Activated CD8-positive, alpha-beta memory T cell treated with anti-CD3 and anti-CD28 coated beads, Interleukin-2, amount 10 ng/mL, durations not matched to agents 7 days and 5 days (primary cell): ENCODE measurements around the gene CAPN10. TPM values are rescaled to one million over a fixed set of nuclear protein-coding genes. Genes with fewer than 3 reads are reported as not detected.

ENCODE experiments used
- ATAC-seq: fragments of 150-1000 bp; cut with Tn5 transposase; one replicate; pipeline ENCODE4 v1.10.0; 2021; ENCODE audit warnings: moderate library complexity
- CTCF ChIA-PET: fragments of 350-600 bp; sonication (Branson Sonifier 250); formaldehyde crosslinking; loops from one replicate; lab custom pipeline; 2021; ENCODE audit warnings: antibody characterized with exemption; lab: Charles Lee
- DNase-seq: peaks from one replicate; pipeline ENCODE4 v3.0.0-alpha.2; 2020
- H3K27ac Mint-ChIP-seq: one replicate; pipeline ENCODE4 v1.8.0; 2021; ENCODE audit warnings: mild to moderate bottlenecking, mixed read lengths
- H3K27me3 Mint-ChIP-seq: one replicate; pipeline ENCODE4 v1.8.0; 2021; ENCODE audit warnings: mixed read lengths
- H3K36me3 Mint-ChIP-seq: one replicate; pipeline ENCODE4 v1.8.0; 2021; ENCODE audit warnings: mild to moderate bottlenecking, mixed read lengths
- H3K4me1 Mint-ChIP-seq: one replicate; pipeline ENCODE4 v1.8.0; 2021; ENCODE audit warnings: mixed read lengths
- H3K4me3 Mint-ChIP-seq: one replicate; pipeline ENCODE4 v1.8.0; 2021; ENCODE audit warnings: mild to moderate bottlenecking, moderate library complexity, mixed read lengths
- H3K9me3 Mint-ChIP-seq: one replicate; pipeline ENCODE4 v1.8.0; 2022; ENCODE audit warnings: low read depth, mixed read lengths
- total RNA-seq, 2 experiments: library from RNA; stranded (reverse); gene quantifications; one replicate each; pipeline ENCODE4 v1.2.3, GENCODE V29; 2021

CAPN10 gene
- total RNA-seq, 2 experiments from 2014 or later, result 54.0 to 75.8 TPM

DNA sequence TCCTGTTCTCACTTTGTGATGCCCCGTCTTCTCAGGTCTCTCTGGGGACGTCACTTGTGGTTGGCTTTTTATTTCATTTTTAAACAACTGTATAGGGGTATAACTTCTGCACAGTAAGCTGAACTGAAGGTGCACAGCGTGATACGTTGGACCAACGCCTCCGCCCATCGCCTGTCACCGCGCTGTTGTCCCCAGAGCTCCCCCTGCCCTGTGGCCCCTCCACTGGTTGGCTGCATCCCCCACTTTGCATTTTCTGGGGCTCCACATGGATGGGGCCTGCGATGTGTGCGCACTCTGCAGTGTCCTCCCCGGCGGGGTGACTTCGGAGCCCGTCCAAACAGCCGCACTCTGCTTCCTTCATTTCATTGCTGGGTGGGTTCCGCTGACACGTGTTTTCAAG is 53.0 kb downstream of the CAPN10 start:
- Mint-ChIP-seq H3K9me3 (peaks cover 2% of the 10 kb centered on the region), H3K4me3 (no peak overlapping the region), H3K27ac (no peak overlapping the region), H3K27me3 (no peaks in the 10 kb centered on the region), H3K36me3 (peaks cover 8% of the 10 kb centered on the region), H3K4me1 (no peaks in the 10 kb centered on the region)
- no peak for ATAC-seq
- no peak for DNase-seq
- CTCF ChIA-PET, result no interaction called here

DNA sequence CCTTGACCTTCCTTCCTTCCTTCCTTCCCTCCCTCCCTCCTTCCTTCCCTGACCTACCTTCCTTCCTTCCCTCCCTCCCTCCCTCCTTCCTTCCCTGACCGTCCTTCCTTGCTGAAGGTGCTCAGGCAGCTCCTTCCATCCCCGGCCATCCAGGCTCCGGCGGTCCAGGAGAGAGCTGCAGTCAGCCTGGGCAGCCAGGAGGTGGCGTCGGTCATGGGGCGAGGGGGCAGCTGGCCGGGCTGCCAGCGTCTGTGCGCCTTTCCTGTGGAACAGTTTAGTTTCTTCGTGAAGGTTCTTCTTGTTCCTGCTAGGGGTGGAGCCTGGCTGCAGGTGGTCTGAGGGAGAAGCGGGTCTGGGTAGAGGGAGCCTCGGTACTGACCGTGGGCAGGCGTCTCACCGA is 54.4 kb downstream of the CAPN10 start:
- ATAC-seq, result no peak
- peaks cover 5% of the 10 kb centered on the region for H3K4me1 Mint-ChIP-seq
- no peak for DNase-seq
- H3K9me3 Mint-ChIP-seq, result no peaks in the 10 kb centered on the region
- H3K36me3 Mint-ChIP-seq, result peaks cover 3% of the 10 kb centered on the region
- no peak overlapping the region for H3K27ac Mint-ChIP-seq
- no peaks in the 10 kb centered on the region for H3K27me3 Mint-ChIP-seq
- no peak overlapping the region for H3K4me3 Mint-ChIP-seq
- CTCF ChIA-PET, result no interaction called here

DNA sequence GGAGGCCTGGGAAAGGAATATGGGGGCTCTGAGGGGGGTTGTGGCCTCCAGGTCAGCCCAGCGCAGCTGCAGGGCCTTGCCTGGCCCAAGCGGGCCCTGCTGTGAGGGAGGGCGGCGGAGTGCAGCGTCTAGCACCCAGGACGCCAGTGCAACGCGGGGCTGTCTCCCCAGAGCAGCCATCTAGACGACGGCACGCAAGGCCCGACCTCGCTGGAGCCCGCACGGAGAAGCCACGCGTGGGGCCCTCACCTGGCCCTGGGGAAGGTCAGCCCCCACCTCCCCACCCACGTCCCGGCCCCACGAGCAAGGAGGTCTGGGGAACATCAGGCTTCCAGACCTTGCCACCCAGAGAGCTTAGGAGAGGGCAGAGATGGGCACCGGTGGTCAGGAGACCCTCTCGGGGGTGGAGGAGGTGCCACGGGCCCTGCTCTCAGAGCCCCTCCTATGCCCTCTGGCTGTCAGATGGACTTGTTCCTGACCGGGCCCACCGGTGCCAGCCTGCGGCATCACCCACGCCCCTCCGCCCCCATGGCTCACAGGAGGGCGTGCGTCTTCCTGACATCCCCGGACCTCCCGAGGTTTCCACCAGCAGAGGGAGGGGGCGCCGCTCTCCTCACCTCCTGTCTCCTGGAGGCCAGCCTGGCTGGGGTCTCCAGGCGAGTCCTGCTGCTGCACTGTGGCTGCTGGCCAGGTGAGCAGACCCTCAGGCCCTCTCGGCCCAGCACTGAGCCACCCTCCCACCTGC is 55.7 kb downstream of the CAPN10 start:
- ATAC-seq, result no peak
- Mint-ChIP-seq H3K27me3 (no peaks in the 10 kb centered on the region), H3K4me3 (no peak overlapping the region), H3K9me3 (no peaks in the 10 kb centered on the region), H3K27ac (no peak overlapping the region), H3K4me1 (peaks cover 10% of the 10 kb centered on the region), H3K36me3 (peaks cover 3% of the 10 kb centered on the region)
- peak; percentile 30 for DNase-seq
- CTCF ChIA-PET, result no interaction called here

DNA sequence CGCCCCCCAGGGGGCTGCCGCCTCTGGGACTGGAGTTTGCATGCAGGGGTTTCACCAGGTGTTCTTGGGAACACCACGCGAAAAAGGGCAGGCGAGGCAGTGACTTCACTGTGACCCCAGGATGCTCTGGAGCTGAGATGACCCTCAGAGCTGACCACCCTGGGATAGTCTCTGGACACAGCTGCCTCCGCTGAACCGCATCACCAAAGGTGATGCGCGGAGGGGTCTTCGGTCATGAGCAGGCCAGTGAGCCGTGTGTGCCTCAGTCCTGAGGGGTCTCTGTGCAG is 56.2 kb downstream of the CAPN10 start:
- CTCF ChIA-PET, result no interaction called here
- no peak overlapping the region for H3K4me3 Mint-ChIP-seq
- H3K36me3 Mint-ChIP-seq, result peaks cover 3% of the 10 kb centered on the region
- peaks cover 3% of the 10 kb centered on the region for H3K27me3 Mint-ChIP-seq
- H3K4me1 Mint-ChIP-seq, result peaks cover 10% of the 10 kb centered on the region
- no peak for ATAC-seq
- H3K9me3 Mint-ChIP-seq, result no peaks in the 10 kb centered on the region
- DNase-seq, result peak; percentile 31
- H3K27ac Mint-ChIP-seq, result no peak overlapping the region

DNA sequence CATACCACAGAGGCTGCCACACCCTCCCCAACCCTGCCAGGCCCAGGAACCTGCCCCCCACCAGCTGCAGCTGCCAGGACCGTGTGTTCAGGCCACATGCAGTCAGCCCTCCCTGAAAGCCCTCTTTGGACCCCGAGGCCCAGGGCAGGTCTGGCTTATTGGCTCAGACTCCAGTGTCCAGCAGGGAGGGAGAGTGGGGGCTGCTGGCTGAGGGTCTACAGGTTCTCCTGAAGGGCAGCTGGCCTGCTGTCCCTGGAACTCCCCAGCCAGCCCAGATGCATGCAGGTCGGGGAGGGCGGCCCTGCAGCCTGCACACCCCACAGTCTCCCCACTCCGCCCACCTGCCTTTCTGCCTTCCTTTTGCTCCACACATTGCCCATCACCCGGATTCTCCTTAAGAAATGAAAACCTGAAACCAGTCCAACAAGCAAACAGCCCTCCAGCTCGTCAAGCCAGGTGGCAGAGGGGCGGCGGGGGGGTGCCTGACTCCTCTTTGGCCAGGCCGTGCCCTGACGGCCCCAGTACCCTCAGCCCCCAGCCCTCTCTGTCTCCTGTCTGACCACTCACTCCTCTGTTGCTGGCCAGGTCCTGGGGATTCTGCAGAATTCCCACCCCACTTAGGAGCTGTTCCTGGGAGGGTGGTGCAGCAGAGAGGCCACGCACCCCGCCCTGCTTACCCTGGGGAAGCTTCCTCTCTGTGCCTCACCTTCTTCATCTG is 56.7 kb downstream of the CAPN10 start:
- H3K27me3 Mint-ChIP-seq, result peaks cover 7% of the 10 kb centered on the region
- no peak for DNase-seq
- H3K36me3 Mint-ChIP-seq, result peaks cover 3% of the 10 kb centered on the region
- peaks cover 10% of the 10 kb centered on the region for H3K4me1 Mint-ChIP-seq
- CTCF ChIA-PET, result interaction anchor here (0.8 kb wide), 1 partner anchor 24 kb away, joined by 3 read pairs; no protein-coding TSS in a partner anchor
- no peaks in the 10 kb centered on the region for H3K9me3 Mint-ChIP-seq
- ATAC-seq, result no peak
- no peak overlapping the region for H3K4me3 Mint-ChIP-seq
- H3K27ac Mint-ChIP-seq, result no peak overlapping the region

DNA sequence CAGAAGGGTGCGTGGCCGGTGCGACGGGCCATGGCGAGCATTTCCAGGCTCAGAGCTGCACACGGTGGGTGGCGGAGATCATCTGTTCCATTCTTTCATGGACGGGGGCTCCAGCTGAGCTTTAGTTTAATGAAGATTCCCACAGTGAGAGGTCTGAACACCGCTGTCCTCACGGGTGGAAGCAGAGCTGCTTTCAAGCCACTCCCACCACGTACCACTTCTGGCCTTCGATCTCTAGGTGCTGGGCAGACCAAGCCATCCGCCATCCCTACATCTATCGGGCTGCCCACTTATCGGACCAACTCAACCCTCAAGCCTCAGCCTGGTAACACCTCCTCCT is 57.2 kb downstream of the CAPN10 start:
- Mint-ChIP-seq H3K4me1 (peaks cover 10% of the 10 kb centered on the region), H3K27ac (no peak overlapping the region), H3K27me3 (peaks cover 13% of the 10 kb centered on the region), H3K9me3 (no peaks in the 10 kb centered on the region), H3K4me3 (no peak overlapping the region), H3K36me3 (peaks cover 2% of the 10 kb centered on the region)
- CTCF ChIA-PET, result interaction anchor here (0.8 kb wide), 1 partner anchor 23 kb away, joined by 3 read pairs; no protein-coding TSS in a partner anchor
- DNase-seq (no peak), ATAC-seq (no peak)

DNA sequence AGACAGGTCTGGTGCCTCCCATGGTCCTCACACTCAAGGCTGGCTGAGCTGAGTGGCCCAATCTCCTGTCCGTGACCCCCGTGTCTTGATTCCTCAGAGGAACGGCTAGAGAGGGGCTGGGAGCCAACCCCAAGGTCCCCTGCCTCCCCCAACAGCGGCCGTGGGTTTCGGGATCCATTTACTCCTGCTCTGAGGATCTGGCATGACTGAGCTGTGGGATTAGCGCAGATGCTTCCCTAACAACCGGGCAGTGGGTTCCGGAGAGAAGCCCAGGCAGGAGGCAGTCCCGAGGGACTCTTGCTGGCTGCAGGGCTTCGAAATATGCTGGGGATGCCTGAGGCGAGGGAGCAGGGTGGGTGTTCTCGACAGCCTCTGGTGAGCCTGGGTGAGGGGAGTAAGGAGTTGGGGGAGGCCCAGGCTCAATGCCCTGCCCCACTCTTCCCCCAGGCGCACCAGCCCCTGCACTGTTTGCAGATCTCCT is 57.7 kb downstream of the CAPN10 start:
- Mint-ChIP-seq H3K4me3 (no peak overlapping the region), H3K27me3 (peaks cover 17% of the 10 kb centered on the region), H3K9me3 (no peaks in the 10 kb centered on the region), H3K4me1 (peaks cover 10% of the 10 kb centered on the region), H3K36me3 (no peaks in the 10 kb centered on the region), H3K27ac (no peak overlapping the region)
- CTCF ChIA-PET, result no interaction called here
- peak; percentile 30 for DNase-seq
- ATAC-seq, result no peak

DNA sequence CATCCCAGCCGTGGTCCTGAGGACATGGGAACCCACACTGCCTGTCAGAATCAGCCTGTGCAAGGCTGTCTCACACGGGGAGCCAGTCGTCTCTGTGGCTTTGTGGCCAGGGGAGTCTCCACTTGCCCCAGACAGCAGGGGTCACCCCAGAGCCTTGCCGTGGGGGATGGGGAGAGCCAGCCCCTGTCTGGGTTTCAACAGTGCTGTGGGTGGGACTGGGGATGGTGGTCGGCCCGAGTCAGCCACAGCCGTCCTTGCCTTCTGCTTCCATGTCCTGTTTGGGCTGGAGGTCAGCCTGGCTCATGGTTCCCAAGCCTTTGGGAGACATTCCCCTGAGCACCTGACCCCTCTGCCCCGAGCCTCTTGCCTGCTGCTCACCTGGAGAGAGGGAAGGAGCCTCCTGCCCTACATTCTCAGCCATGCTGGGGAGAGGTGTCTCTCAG is 58.3 kb downstream of the CAPN10 start:
- Mint-ChIP-seq H3K9me3 (no peaks in the 10 kb centered on the region), H3K36me3 (no peaks in the 10 kb centered on the region), H3K4me3 (no peak overlapping the region), H3K27ac (no peak overlapping the region), H3K4me1 (peaks cover 10% of the 10 kb centered on the region), H3K27me3 (peaks cover 21% of the 10 kb centered on the region)
- DNase-seq (peak; percentile 38), ATAC-seq (no peak)
- CTCF ChIA-PET, result no interaction called here

DNA sequence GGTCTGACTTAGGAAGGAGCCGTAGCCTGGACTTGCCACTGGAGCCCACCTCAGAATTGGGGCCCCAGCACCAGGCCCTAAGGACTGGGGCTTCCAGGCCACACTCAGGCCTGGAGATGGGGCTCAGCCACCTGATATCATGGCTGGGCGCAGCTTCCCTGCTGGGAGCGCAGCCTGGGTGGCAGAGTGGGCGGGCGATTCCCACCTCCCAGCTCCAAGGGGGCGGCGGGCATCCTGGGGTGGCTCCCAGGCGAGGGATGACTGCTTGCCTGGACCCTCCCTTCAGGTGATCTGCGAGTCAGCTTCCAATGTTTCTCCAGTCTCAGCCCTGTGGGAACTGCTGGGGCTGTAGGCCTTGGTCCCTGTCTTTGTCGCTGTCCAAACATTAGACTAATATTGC is 58.8 kb downstream of the CAPN10 start:
- CTCF ChIA-PET, result no interaction called here
- no peaks in the 10 kb centered on the region for H3K36me3 Mint-ChIP-seq
- H3K9me3 Mint-ChIP-seq, result no peaks in the 10 kb centered on the region
- no peak overlapping the region for H3K27ac Mint-ChIP-seq
- ATAC-seq (no peak), DNase-seq (no peak)
- no peak overlapping the region for H3K4me3 Mint-ChIP-seq
- H3K4me1 Mint-ChIP-seq, result peaks cover 10% of the 10 kb centered on the region
- H3K27me3 Mint-ChIP-seq, result peaks cover 23% of the 10 kb centered on the region

DNA sequence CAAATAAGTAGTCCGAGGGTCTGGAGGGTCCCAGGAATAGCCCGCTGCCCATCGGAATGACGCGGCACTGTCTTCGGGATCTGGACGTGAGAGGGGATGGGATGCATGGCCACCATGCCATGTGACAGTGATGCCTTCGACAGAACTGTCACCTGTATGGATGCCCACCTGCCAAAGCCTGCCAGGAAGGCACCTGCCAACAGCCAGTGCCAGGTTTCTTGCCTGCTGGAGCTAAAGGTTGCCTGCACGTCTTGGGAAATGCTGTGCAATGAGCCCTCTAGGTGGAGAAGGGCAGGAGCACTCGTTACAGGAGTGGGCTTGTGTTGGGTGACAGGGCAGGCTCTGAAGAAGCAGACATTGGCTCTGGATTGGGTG is 59.3 kb downstream of the CAPN10 start:
- H3K9me3 Mint-ChIP-seq, result no peaks in the 10 kb centered on the region
- H3K36me3 Mint-ChIP-seq, result no peaks in the 10 kb centered on the region
- no peak overlapping the region for H3K27ac Mint-ChIP-seq
- ATAC-seq, result peak; percentile 18
- peaks cover 23% of the 10 kb centered on the region for H3K27me3 Mint-ChIP-seq
- peak; percentile 34 for DNase-seq
- CTCF ChIA-PET, result no interaction called here
- H3K4me3 Mint-ChIP-seq, result peak overlapping the region; percentile 33
- H3K4me1 Mint-ChIP-seq, result peaks cover 10% of the 10 kb centered on the region

DNA sequence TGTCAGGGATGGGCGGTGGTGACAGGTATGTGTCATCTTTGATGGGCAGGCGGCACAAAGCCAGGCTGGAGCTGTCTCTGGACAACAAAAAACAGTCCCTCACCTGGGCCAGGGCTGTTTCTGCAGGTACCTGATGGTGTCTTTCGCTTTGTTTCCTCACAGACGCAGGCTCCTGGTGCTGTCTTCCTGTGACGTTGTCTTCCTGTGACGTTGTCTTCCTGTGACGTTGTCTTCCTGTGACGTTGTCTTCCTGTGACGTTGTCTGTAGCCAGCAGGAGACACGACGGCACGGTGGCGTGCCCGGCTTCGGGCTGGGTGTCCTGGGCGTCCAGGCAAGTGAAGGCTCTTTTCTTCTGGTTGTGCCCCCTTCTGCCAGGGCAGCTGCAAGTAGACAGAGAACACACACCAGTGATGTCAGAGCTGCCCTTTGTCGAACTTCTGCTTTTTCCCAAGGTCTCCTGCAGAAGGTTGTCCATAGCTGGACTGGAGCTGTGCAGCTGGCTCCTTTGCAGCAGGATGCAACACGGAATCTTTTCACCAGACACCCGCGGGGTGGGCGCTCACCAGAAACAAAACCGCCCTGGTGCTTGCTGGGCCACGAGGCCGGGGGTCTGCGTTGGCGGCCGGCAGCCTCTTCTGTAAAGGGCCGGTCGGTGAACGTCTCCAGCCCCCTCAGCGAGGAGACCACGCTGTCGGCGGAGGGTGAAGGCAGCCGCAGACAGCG is 59.8 kb downstream of the CAPN10 start:
- Mint-ChIP-seq H3K9me3 (no peaks in the 10 kb centered on the region), H3K4me1 (peaks cover 10% of the 10 kb centered on the region), H3K27ac (peak overlapping the region; percentile 56), H3K4me3 (peak overlapping the region; percentile 33), H3K27me3 (peaks cover 28% of the 10 kb centered on the region), H3K36me3 (no peaks in the 10 kb centered on the region)
- ATAC-seq (peak; percentile 32), DNase-seq (peak; percentile 52)
- CTCF ChIA-PET, result no interaction called here

DNA sequence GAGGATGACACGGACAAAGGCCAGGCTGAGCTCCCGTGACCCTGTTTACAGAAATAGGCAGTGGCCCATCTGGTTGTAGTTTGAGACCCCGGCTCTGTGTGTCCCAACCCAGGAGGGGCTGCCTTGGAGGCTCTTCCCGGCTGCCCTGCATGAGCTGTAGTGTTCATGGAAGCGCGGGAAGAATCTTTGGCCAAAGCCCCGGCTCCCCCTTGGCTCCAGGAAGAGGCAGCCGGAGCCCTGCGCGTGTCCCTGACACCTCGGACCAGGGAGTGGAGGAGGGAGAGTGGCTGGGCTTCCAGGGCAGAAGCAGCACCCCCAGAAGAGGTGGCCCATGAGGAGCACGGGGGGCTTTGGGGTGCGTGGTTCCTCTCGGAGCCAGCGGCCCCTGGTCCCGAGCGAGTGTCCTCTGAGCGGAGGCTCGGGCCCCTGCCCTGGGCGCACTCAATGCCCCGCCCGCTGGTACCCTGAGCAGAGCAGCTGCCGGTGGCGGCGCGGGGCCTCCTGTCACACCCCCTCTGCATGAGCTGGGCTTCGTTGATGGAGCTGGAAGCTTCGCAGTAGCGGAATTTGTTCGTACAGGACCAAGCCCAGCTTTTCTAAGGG is 60.5 kb downstream of the CAPN10 start:
- DNase-seq, result peak; percentile 35
- Mint-ChIP-seq H3K27ac (no peak overlapping the region), H3K9me3 (no peaks in the 10 kb centered on the region), H3K27me3 (peaks cover 31% of the 10 kb centered on the region), H3K4me3 (no peak overlapping the region), H3K36me3 (no peaks in the 10 kb centered on the region), H3K4me1 (peaks cover 10% of the 10 kb centered on the region)
- CTCF ChIA-PET, result no interaction called here
- ATAC-seq, result no peak

DNA sequence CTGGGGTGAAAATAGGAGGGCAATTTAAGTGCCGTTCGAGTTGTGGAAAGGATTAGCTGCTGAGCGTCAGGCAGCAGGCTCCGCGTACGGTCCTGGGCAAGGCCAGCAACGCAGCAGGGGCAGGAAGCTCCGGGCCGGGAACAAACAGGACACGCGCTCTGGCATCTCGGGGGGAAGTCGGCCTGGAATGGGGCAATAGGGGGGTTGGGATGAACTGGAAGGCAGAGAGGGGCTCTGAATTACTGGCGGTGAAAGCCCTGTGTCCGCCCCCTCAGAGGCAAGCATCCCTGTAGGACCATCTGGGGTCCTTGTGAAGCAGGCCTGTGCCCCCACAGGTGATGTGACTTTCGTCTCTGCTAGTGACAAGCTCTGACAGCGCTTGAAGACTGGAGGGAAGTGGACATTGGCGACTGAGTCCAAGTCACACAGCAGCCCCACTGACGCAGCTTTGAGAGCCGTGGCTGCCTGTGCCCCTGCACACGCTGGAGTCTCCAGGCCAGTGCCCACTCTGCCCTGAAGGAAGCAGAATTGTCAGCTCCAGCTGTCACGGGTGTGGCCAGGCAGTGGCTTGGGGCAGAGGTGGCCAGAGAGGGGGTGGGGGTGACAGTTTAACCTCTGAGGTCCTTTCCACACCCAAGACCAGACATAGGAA is 61.1 kb downstream of the CAPN10 start:
- no peak for ATAC-seq
- CTCF ChIA-PET, result interaction anchor here (1.3 kb wide), 1 partner anchor 68 kb away, joined by 3 read pairs; no protein-coding TSS in a partner anchor
- H3K36me3 Mint-ChIP-seq, result no peaks in the 10 kb centered on the region
- H3K4me3 Mint-ChIP-seq, result no peak overlapping the region
- no peak overlapping the region for H3K27ac Mint-ChIP-seq
- H3K9me3 Mint-ChIP-seq, result no peaks in the 10 kb centered on the region
- H3K4me1 Mint-ChIP-seq, result peaks cover 10% of the 10 kb centered on the region
- H3K27me3 Mint-ChIP-seq, result peaks cover 33% of the 10 kb centered on the region
- no peak for DNase-seq
